IMR-90 (cell line): ENCODE results near the gene SYPL1. TPM values are rescaled to one million over a fixed set of nuclear protein-coding genes. Genes with fewer than 3 reads are reported as not detected.

Experiments used
- ATAC-seq: fragments of 200-7000 bp; cut with Tn5 transposase; 2 replicates; pipeline ENCODE4 v1.9.1; 2020; ENCODE audit warnings: low read depth, mild to moderate bottlenecking, moderate library complexity
- BruUV-seq: library from RNA; stranded (reverse); fragments of 400-500 nt; replicated peaks from 2 replicates; lab custom pipeline; 2021; lab: Mats Ljungman, UMichigan
- CTCF ChIA-PET: fragments of 300-600 bp; formaldehyde crosslinking; extraction: SDS; loops from one replicate; lab custom pipeline; 2021; ENCODE audit warnings: antibody characterized with exemption; lab: Yijun Ruan, JAX
- POLR2A ChIA-PET: fragments of 300-600 bp; sonication (Branson Sonifier 250); formaldehyde crosslinking; loops from one replicate; lab custom pipeline; 2022; ENCODE audit warnings: antibody characterized with exemption; ENCODE audit not compliant: unreplicated experiment; lab: Charles Lee
- DNase-seq: peaks from one replicate; pipeline ENCODE4 v3.0.0; 2013
- H2AFZ ChIP-seq: replicated peaks from 2 replicates; pipeline ENCODE3; 2013; ENCODE audit warnings: low read length, mild to moderate bottlenecking; ENCODE audit not compliant: poor library complexity
- H2AK5ac ChIP-seq: 2 replicates; pipeline ENCODE4 v1.6.1; 2013; ENCODE audit warnings: low read depth, low read length, inconsistent platforms
- H2AK9ac ChIP-seq: replicated peaks from 2 replicates; pipeline ENCODE3; 2013; ENCODE audit warnings: mild to moderate bottlenecking, low read depth, low read length, moderate library complexity; ENCODE audit not compliant: poor library complexity
- H2BK120ac ChIP-seq: 2 replicates; pipeline ENCODE4 v1.6.1; 2013; ENCODE audit warnings: low read depth, low read length, inconsistent platforms
- H2BK15ac ChIP-seq: 3 replicates; pipeline ENCODE4 v1.6.1; 2013; ENCODE audit warnings: low read depth, low read length, inconsistent platforms
- H2BK20ac ChIP-seq: 2 replicates; pipeline ENCODE4 v1.6.1; 2013; ENCODE audit warnings: low read depth, mild to moderate bottlenecking, inconsistent platforms, low read length, moderate library complexity
- H2BK5ac ChIP-seq: 2 replicates; pipeline ENCODE4 v1.6.1; 2013; ENCODE audit warnings: mild to moderate bottlenecking, low read depth, low read length, inconsistent platforms; ENCODE audit not compliant: poor library complexity, severe bottlenecking
- H3K14ac ChIP-seq: replicated peaks from 2 replicates; pipeline ENCODE4 v1.6.1; 2013; ENCODE audit warnings: low read depth, low read length, inconsistent platforms
- H3K18ac ChIP-seq: 2 replicates; pipeline ENCODE4 v1.6.1; 2013; ENCODE audit warnings: low read depth, low read length, control low read depth
- H3K23ac ChIP-seq: 2 replicates; pipeline ENCODE4 v1.6.1; 2013; ENCODE audit warnings: low read depth, low read length, inconsistent platforms
- H3K27ac ChIP-seq: 2 replicates; pipeline ENCODE4 v1.5.1; 2013; ENCODE audit warnings: mild to moderate bottlenecking, control low read depth, low read length; ENCODE audit not compliant: insufficient read depth
- H3K27me3 ChIP-seq: 2 replicates; pipeline ENCODE4 v1.6.1; 2013; ENCODE audit warnings: low read length; ENCODE audit not compliant: control insufficient read depth, insufficient read depth
- H3K36me3 ChIP-seq: 2 replicates; pipeline ENCODE4 v1.6.1; 2013; ENCODE audit warnings: low read length, mixed read lengths; ENCODE audit not compliant: control insufficient read depth, insufficient read depth
- H3K4ac ChIP-seq: 2 replicates; pipeline ENCODE4 v1.6.1; 2013; ENCODE audit warnings: low read depth, low read length, inconsistent platforms
- H3K4me1 ChIP-seq: 2 replicates; pipeline ENCODE4 v1.6.1; 2013; ENCODE audit warnings: low read length, mixed read lengths; ENCODE audit not compliant: control insufficient read depth, insufficient read depth
- H3K4me2 ChIP-seq: 2 replicates; pipeline ENCODE4 v1.6.1; 2013; ENCODE audit warnings: low read depth, mild to moderate bottlenecking, control low read depth, low read length, moderate library complexity
- H3K4me3 ChIP-seq: 2 replicates; pipeline ENCODE4 v1.5.1; 2013; ENCODE audit warnings: low read depth, mild to moderate bottlenecking, control low read depth, low read length, moderate library complexity; ENCODE audit not compliant: insufficient read depth
- H3K56ac ChIP-seq: 2 replicates; pipeline ENCODE4 v1.6.1; 2013; ENCODE audit warnings: low read length, inconsistent platforms; ENCODE audit not compliant: insufficient read depth; ENCODE audit errors: extremely low read depth
- H3K79me1 ChIP-seq, 2 experiments: 2 replicates each; pipeline ENCODE4 v1.6.1; 2013; ENCODE audit warnings: low read length in 2 of 2, inconsistent platforms in 1 of 2, low read depth in 1 of 2
- H3K9ac ChIP-seq: 2 replicates; pipeline ENCODE4 v1.6.1; 2013; ENCODE audit warnings: low read depth, low read length, control low read depth
- H3K9me1 ChIP-seq: 2 replicates; pipeline ENCODE4 v1.6.1; 2013; ENCODE audit warnings: low read length, inconsistent platforms; ENCODE audit not compliant: insufficient read depth
- H3K9me3 ChIP-seq: 2 replicates; pipeline ENCODE4 v1.6.1; 2013; ENCODE audit warnings: low read length; ENCODE audit not compliant: control insufficient read depth, insufficient read depth
- H4K20me1 ChIP-seq: 2 replicates; pipeline ENCODE4 v1.6.1; 2013; ENCODE audit warnings: low read length, inconsistent platforms; ENCODE audit not compliant: insufficient read depth
- H4K5ac ChIP-seq: 2 replicates; pipeline ENCODE4 v1.6.1; 2013; ENCODE audit warnings: mild to moderate bottlenecking, low read depth, low read length, control low read depth
- H4K8ac ChIP-seq, 2 experiments: 2 replicates each; pipeline ENCODE4 v1.6.1; 2013; ENCODE audit warnings: low read depth in 2 of 2, low read length in 2 of 2, control low read depth in 1 of 2, inconsistent platforms in 1 of 2
- H4K91ac ChIP-seq: 2 replicates; pipeline ENCODE4 v1.6.1; 2013; ENCODE audit warnings: low read depth, low read length, inconsistent platforms; ENCODE audit not compliant: insufficient read depth
- BHLHE40 ChIP-seq: fragments of 150-350 bp; IDR thresholded peaks from 2 replicates; pipeline ENCODE4 v1.6.1; 2016; ENCODE audit warnings: mild to moderate bottlenecking, low read depth, low read length
- MXI1 ChIP-seq: IDR thresholded peaks from 2 replicates; pipeline ENCODE4 v1.6.1; 2012; ENCODE audit warnings: low read depth, mild to moderate bottlenecking, low read length, moderate library complexity, borderline replicate concordance
- NFE2L2 ChIP-seq: fragments of 150-350 bp; IDR thresholded peaks from 2 replicates; pipeline ENCODE4 v1.6.1; 2016; ENCODE audit warnings: low read depth, mild to moderate bottlenecking, low read length
- WGBS, 2 experiments: methylation state at CpG; one replicate each; pipeline versions ENCODE4 v1.1.5 to v1.1.7; 2013; ENCODE audit warnings: missing lambda C conversion rate in 2 of 2; ENCODE audit not compliant: insufficient read length in 1 of 2; ENCODE audit errors: extremely low coverage in 2 of 2; 5-methylcytosine and 5-hydroxymethylcytosine counted together
- dilution Hi-C: fragments of 300-500 bp; cut with HindIII; formaldehyde crosslinking; loops from one replicate; pipeline ENCODE4 v1.14.3; 2018; ENCODE audit warnings: low sequenced_read_pairs; ENCODE audit not compliant: unreplicated experiment
- in situ Hi-C: fragments of 300-500 bp; cut with MboI; formaldehyde crosslinking; loops from 3 replicates; pipeline ENCODE4 v1.14.3; 2019; ENCODE audit warnings: low sequenced_read_pairs, inconsistent platforms, mixed read lengths
- intact Hi-C: fragments of 100-400 bp; cut with micrococcal nuclease; formaldehyde crosslinking; loops from 2 replicates; pipeline ENCODE4 v1.10.0; 2022
- polyA plus RNA-seq, 3 experiments: library from polyadenylated mRNA; depleted of rRNA; stranded (reverse); fragments of >200 nt; gene quantifications; 2 replicates each; pipeline ENCODE4 v1.2.3, GENCODE V29; 2012; ENCODE audit warnings: low replicate concordance in 1 of 3
- total RNA-seq: library from RNA; depleted of rRNA; stranded (reverse); fragments of >200 nt; gene quantifications from 2 replicates; pipeline ENCODE4 v1.2.3, GENCODE V29; 2012

SYPL1 gene
- total and polyA plus RNA-seq, 2 of the 4 experiments (the other 2 are of a cell fraction), result 19.0 to 45.0 TPM

- Histone ChIP-seq H3K4me3 (no peak overlapping the region), H2BK20ac (no peak overlapping the region), H3K23ac (no peak overlapping the region), H2BK5ac (no peak overlapping the region), H3K4me2 (no peak overlapping the region), H3K18ac (no peak overlapping the region), H3K27me3 (peaks cover 11% of the 10 kb centered on the region), H3K9ac (no peak overlapping the region), H2AFZ (peak overlapping the region; percentile 29), H3K9me1 (0 out of 2 replicates have a peak, but pooled peaks cover 3% of the 10 kb centered on the region), H3K4ac (no peak overlapping the region), H4K8ac (no peak overlapping the region), H2AK9ac (no peak overlapping the region), H3K9me3 (no peaks in the 10 kb centered on the region), H2BK120ac (no peak overlapping the region), H4K5ac (no peak overlapping the region), H3K27ac (no peak overlapping the region), H3K79me1 (no peaks in the 10 kb centered on the region), H2AK5ac (0 out of 2 replicates have a peak overlapping the region, but pooled peaks have one; percentile 13), H3K56ac (no peak overlapping the region), H3K14ac (no peak overlapping the region), H4K20me1 (no peaks in the 10 kb centered on the region), H3K4me1 (peaks cover 6% of the 10 kb centered on the region), H4K91ac (no peak overlapping the region), H3K36me3 (no peaks in the 10 kb centered on the region), H2BK15ac (no peak overlapping the region)
- no peak for DNase-seq
- no CpG with 5 or more reads among the region's 3 CpGs for WGBS, 2 experiments
- BruUV-seq, result no TSS peak
- in situ Hi-C loops (no loop called here), intact Hi-C loops (no loop called here), dilution Hi-C loops (no loop called here)
- no peak for ATAC-seq
- POLR2A ChIA-PET, result no interaction called here
- no peak for TF ChIP-seq MXI1
- TF ChIP-seq BHLHE40, result no peak
- no peak for TF ChIP-seq NFE2L2
- CTCF ChIA-PET, result no interaction called here
Observed at GRCh38 chr7:106129291-106129690, 17.2 kb upstream of the SYPL1 start.
